ENCODE data around the gene SERPINA12. TPM values are rescaled to one million over a fixed set of nuclear protein-coding genes. Genes with fewer than 3 reads are reported as not detected.

The SERPINA12 gene
- total and polyA plus RNA-seq, 10 of the 15 experiments (the other 5 are each of a cell fraction or from before 2014, with no cell fraction given): not detected

GRCh38 chr14:94451091-94451771 lies 58.0 kb downstream of the SERPINA12 start:
- RAD21 ChIA-PET (ENCODE audit: unreplicated experiment): no interaction called here
- no TSS peak for BruUV-seq (replicated peaks)
- ATAC-seq (no peak), DNase-seq (ENCODE audit: low read depth, low spot score) (no peak), FAIRE-seq (no peak)
- intact Hi-C loops (cut with micrococcal nuclease; ENCODE audit: unreplicated experiment) (no loop called here), in situ Hi-C loops (cut with MboI) (no loop called here)
- Histone ChIP-seq H2AFZ (ENCODE audit: control insufficient read depth, low read depth, low read length) (no peak overlapping the region), H3K4me1 (ENCODE audit: control insufficient read depth, insufficient read depth, low read length) (no peaks in the 10 kb centered on the region), H4K20me1 (ENCODE audit: control insufficient read depth, insufficient read depth) (no peaks in the 10 kb centered on the region), H3K27me3 (replicated peaks in 1 of 2; ENCODE audit: control insufficient read depth in 2 of 2, insufficient read depth in 2 of 2, low read length in 1 of 2) (peaks cover 0 to 1% of the 10 kb centered on the region in 2 experiments; a peak in 2 of 4 replicates), H3K9ac (ENCODE audit: control insufficient read depth, insufficient read depth, low read length) (no peak overlapping the region), H3K4me3 (no peak overlapping the region), H3K36me3 (ENCODE audit: control insufficient read depth in 2 of 2, insufficient read depth in 2 of 2, low read length in 1 of 2) (no peaks in the 10 kb centered on the region), H3K4me2 (ENCODE audit: control insufficient read depth, insufficient read depth) (no peak overlapping the region), H3K27ac (ENCODE audit: control insufficient read depth, insufficient read depth) (no peak overlapping the region), H3K9me3 (replicated peaks; ENCODE audit: control insufficient read depth, insufficient read depth, low read length) (no peaks in the 10 kb centered on the region), H3K79me2 (ENCODE audit: control insufficient read depth, insufficient read depth, low read length) (no peaks in the 10 kb centered on the region)
- CTCF ChIA-PET: interaction anchor here (0.6 kb wide), 1 partner anchor 900 kb away, joined by 3 read pairs; no protein-coding TSS in a partner anchor
- POLR2A ChIA-PET: no interaction called here
- WGBS (ENCODE audit: insufficient coverage, insufficient replicate concordance, low lambda C conversion rate, missing lambda C conversion rate): 2% methylated on average over 8 of the region's 8 CpGs
- SMC1A ChIA-PET (ENCODE audit: uncharacterized antibody, unreplicated experiment): interaction anchor here (0.6 kb wide), 1 partner anchor 8 kb away, joined by 3 read pairs; no protein-coding TSS in a partner anchor
- TF ChIP-seq CREB1 (IDR thresholded peaks at IDR 0.05; ENCODE audit: low read depth): no peak
- TF ChIP-seq NR2C1 (IDR thresholded peaks at IDR 0.05): no peak
- no peak for TF ChIP-seq RUNX3 (IDR thresholded peaks at IDR 0.05; ENCODE audit: low read length)
- TF ChIP-seq SP1 (IDR thresholded peaks at IDR 0.05; ENCODE audit: low read depth, low read length): no peak
- no peak for TF ChIP-seq KDM1A (IDR thresholded peaks at IDR 0.05; ENCODE audit: borderline replicate concordance)
- TF ChIP-seq FOXK2 (IDR thresholded peaks at IDR 0.05): no peak
- no peak for TF ChIP-seq RAD21 (IDR thresholded peaks at IDR 0.05; ENCODE audit: insufficient read depth, low read depth, low read length)
- no peak for TF ChIP-seq MYB (IDR thresholded peaks at IDR 0.05; ENCODE audit: borderline replicate concordance, low read depth, low read length)
- TF ChIP-seq, protein P1, sequence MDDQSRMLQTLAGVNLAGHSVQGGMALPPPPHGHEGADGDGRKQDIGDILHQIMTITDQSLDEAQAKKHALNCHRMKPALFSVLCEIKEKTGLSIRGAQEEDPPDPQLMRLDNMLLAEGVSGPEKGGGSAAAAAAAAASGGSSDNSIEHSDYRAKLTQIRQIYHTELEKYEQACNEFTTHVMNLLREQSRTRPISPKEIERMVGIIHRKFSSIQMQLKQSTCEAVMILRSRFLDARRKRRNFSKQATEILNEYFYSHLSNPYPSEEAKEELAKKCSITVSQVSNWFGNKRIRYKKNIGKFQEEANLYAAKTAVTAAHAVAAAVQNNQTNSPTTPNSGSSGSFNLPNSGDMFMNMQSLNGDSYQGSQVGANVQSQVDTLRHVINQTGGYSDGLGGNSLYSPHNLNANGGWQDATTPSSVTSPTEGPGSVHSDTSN (IDR thresholded peaks at IDR 0.05; ENCODE audit: insufficient replicate concordance, low read depth, low read length): no peak
- TF ChIP-seq, protein P2, sequence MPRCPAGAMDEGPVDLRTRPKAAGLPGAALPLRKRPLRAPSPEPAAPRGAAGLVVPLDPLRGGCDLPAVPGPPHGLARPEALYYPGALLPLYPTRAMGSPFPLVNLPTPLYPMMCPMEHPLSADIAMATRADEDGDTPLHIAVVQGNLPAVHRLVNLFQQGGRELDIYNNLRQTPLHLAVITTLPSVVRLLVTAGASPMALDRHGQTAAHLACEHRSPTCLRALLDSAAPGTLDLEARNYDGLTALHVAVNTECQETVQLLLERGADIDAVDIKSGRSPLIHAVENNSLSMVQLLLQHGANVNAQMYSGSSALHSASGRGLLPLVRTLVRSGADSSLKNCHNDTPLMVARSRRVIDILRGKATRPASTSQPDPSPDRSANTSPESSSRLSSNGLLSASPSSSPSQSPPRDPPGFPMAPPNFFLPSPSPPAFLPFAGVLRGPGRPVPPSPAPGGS (IDR thresholded peaks at IDR 0.05; ENCODE audit: borderline replicate concordance, insufficient read depth, low read depth, low read length, poor library complexity, severe bottlenecking): no peak
- no peak for TF ChIP-seq RB1 (IDR thresholded peaks at IDR 0.05; ENCODE audit: borderline replicate concordance)
- no peak for TF ChIP-seq SPI1 (IDR thresholded peaks at IDR 0.05; ENCODE audit: borderline replicate concordance, insufficient read depth, low read depth, low read length)
- TF ChIP-seq, protein P3, sequence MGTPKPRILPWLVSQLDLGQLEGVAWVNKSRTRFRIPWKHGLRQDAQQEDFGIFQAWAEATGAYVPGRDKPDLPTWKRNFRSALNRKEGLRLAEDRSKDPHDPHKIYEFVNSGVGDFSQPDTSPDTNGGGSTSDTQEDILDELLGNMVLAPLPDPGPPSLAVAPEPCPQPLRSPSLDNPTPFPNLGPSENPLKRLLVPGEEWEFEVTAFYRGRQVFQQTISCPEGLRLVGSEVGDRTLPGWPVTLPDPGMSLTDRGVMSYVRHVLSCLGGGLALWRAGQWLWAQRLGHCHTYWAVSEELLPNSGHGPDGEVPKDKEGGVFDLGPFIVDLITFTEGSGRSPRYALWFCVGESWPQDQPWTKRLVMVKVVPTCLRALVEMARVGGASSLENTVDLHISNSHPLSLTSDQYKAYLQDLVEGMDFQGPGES (IDR thresholded peaks at IDR 0.05): no peak
- TF ChIP-seq, protein P4, sequence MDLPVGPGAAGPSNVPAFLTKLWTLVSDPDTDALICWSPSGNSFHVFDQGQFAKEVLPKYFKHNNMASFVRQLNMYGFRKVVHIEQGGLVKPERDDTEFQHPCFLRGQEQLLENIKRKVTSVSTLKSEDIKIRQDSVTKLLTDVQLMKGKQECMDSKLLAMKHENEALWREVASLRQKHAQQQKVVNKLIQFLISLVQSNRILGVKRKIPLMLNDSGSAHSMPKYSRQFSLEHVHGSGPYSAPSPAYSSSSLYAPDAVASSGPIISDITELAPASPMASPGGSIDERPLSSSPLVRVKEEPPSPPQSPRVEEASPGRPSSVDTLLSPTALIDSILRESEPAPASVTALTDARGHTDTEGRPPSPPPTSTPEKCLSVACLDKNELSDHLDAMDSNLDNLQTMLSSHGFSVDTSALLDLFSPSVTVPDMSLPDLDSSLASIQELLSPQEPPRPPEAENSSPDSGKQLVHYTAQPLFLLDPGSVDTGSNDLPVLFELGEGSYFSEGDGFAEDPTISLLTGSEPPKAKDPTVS (IDR thresholded peaks at IDR 0.05; ENCODE audit: low read depth, low read length): no peak
- TF ChIP-seq TCF7 (IDR thresholded peaks at IDR 0.05; ENCODE audit: borderline replicate concordance): no peak
- no peak for TF ChIP-seq MXI1 (IDR thresholded peaks at IDR 0.05; ENCODE audit: low read depth, low read length)
- TF ChIP-seq, protein P5, sequence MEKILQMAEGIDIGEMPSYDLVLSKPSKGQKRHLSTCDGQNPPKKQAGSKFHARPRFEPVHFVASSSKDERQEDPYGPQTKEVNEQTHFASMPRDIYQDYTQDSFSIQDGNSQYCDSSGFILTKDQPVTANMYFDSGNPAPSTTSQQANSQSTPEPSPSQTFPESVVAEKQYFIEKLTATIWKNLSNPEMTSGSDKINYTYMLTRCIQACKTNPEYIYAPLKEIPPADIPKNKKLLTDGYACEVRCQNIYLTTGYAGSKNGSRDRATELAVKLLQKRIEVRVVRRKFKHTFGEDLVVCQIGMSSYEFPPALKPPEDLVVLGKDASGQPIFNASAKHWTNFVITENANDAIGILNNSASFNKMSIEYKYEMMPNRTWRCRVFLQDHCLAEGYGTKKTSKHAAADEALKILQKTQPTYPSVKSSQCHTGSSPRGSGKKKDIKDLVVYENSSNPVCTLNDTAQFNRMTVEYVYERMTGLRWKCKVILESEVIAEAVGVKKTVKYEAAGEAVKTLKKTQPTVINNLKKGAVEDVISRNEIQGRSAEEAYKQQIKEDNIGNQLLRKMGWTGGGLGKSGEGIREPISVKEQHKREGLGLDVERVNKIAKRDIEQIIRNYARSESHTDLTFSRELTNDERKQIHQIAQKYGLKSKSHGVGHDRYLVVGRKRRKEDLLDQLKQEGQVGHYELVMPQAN (conservative IDR thresholded peaks at IDR 0.05): no peak

Measured in GM12878 (cell line).